CD4-positive, alpha-beta memory T cell (primary cell): ENCODE results near the gene ST6GALNAC6. TPM values are rescaled to one million over a fixed set of nuclear protein-coding genes. Genes with fewer than 3 reads are reported as not detected.
"Not testable (repeated sequence)": the region's sequence is repeated elsewhere in the genome, so short reads cannot be mapped to it uniquely, and the experiment has no call there.

Source experiments
- CTCF ChIA-PET: fragments of 350-600 bp; sonication (Branson Sonifier 250); formaldehyde crosslinking; loops from one replicate; lab custom pipeline; 2021; ENCODE audit warnings: inconsistent platforms; ENCODE audit not compliant: partially characterized antibody; lab: Charles Lee
- POLR2A ChIA-PET: fragments of 350-600 bp; sonication (Branson Sonifier 250); formaldehyde crosslinking; loops from one replicate; lab custom pipeline; 2021; ENCODE audit not compliant: partially characterized antibody; lab: Charles Lee
- DNase-seq, 5 donors: peaks; one replicate each; pipeline versions ENCODE4 v3.0.0 to v3.0.0-alpha.2; 2020 to 2022; ENCODE audit warnings: mixed read lengths in 1 of 5
- H3K27ac ChIP-seq: one replicate; pipeline ENCODE4 v1.7.0; 2013; ENCODE audit warnings: low read depth, low read length
- H3K27me3 ChIP-seq: 2 replicates; pipeline ENCODE4 v1.7.0; 2013; ENCODE audit warnings: mild to moderate bottlenecking, low read length, moderate library complexity; ENCODE audit not compliant: insufficient read depth
- H3K36me3 ChIP-seq: 2 replicates; pipeline ENCODE4 v1.7.0; 2013; ENCODE audit warnings: mild to moderate bottlenecking, low read length, moderate library complexity; ENCODE audit not compliant: insufficient read depth
- H3K4me1 ChIP-seq: 2 replicates; pipeline ENCODE4 v1.7.0; 2013; ENCODE audit warnings: mild to moderate bottlenecking, low read length, moderate library complexity; ENCODE audit not compliant: insufficient read depth
- H3K4me3 ChIP-seq, 2 donors: one replicate each; pipeline ENCODE4 v1.7.0; 2013; ENCODE audit warnings: low read length in 2 of 2, mild to moderate bottlenecking in 1 of 2
- H3K9me3 ChIP-seq, 2 donors: one replicate each; pipeline ENCODE4 v1.7.0; 2013; ENCODE audit warnings: low read length in 2 of 2, control low read depth in 1 of 2; ENCODE audit not compliant: control insufficient read depth in 1 of 2
- H3K27ac Mint-ChIP-seq, 7 donors: one replicate each; pipeline ENCODE4 v1.8.0; 2020 to 2021; ENCODE audit warnings: mixed read lengths in 7 of 7, mild to moderate bottlenecking in 6 of 7, inconsistent platforms in 3 of 7, moderate library complexity in 3 of 7
- H3K27me3 Mint-ChIP-seq, 2 donors: one replicate each; pipeline ENCODE4 v1.8.0; 2020 to 2021; ENCODE audit warnings: mixed read lengths in 2 of 2
- H3K36me3 Mint-ChIP-seq, 2 donors: one replicate each; pipeline ENCODE4 v1.8.0; 2020 to 2021; ENCODE audit warnings: mixed read lengths in 2 of 2, inconsistent platforms in 1 of 2, mild to moderate bottlenecking in 1 of 2
- H3K4me1 Mint-ChIP-seq, 4 donors: one replicate each; pipeline ENCODE4 v1.8.0; 2020 to 2021; ENCODE audit warnings: mixed read lengths in 4 of 4, mild to moderate bottlenecking in 1 of 4
- H3K4me3 Mint-ChIP-seq, 8 donors: one replicate each; pipeline ENCODE4 v1.8.0; 2020 to 2021; ENCODE audit warnings: mixed read lengths in 8 of 8, mild to moderate bottlenecking in 7 of 8, moderate library complexity in 6 of 8, inconsistent platforms in 3 of 8
- H3K9me3 Mint-ChIP-seq, 8 donors: one replicate each; pipeline ENCODE4 v1.8.0; 2020 to 2021; ENCODE audit warnings: mixed read lengths in 8 of 8, mild to moderate bottlenecking in 5 of 8, inconsistent platforms in 3 of 8, moderate library complexity in 1 of 8
- intact Hi-C: fragments of 100-400 bp; cut with micrococcal nuclease; formaldehyde crosslinking; loops from one replicate; pipeline ENCODE4 v1.15.1; 2023
- polyA plus RNA-seq, 2 donors: library from polyadenylated mRNA; unstranded; fragments of 300-500 nt; fragmentation: Illumina TruSeq; gene quantifications; one replicate each; pipeline ENCODE4 v1.2.3, GENCODE V29; 2021
- total RNA-seq, 2 experiments: library from RNA; stranded (reverse); gene quantifications; one replicate each; pipeline ENCODE4 v1.2.3, GENCODE V29; 2021

Gene ST6GALNAC6
- total and polyA plus RNA-seq, 4 experiments from 2014 or later, result 45.2 to 127 (median 85.5) TPM

DNA sequence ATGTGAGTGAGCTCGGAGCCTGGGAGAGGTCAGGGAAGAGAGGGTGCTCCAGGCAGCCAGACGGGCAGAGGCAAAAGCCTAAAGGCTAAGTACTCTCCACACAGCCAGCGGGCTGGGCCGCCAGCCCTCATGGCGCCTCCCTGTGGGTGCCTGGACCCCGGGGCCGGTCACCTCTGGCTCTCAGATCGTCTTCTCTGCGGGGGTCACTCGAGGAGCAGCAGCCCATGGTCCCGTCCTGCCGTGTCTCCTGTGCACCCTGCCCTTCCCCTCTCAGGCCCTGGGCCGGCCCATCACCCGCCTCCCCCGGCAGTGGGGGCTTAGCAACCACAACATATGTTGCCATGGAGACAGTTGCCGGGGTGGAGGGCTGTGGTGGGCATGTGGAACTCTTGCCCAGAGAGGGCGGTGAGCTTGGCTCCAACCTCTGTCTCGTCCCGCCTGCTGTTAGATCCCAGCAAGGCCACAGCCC, 26.1 kb downstream of the ST6GALNAC6 start:
- Histone ChIP-seq H3K27ac (no peak overlapping the region), H3K4me1 (peaks cover 11% of the 10 kb centered on the region), H3K4me3 (no peak overlapping the region), H3K36me3 (peaks cover 3% of the 10 kb centered on the region), H3K9me3 (no peaks in the 10 kb centered on the region), H3K27me3 (no peaks in the 10 kb centered on the region)
- Mint-ChIP-seq H3K36me3 (peaks cover 0 to 6% of the 10 kb centered on the region in 2 donors), H3K27me3 (no peaks in the 10 kb centered on the region), H3K27ac (no peak overlapping the region), H3K9me3 (no peaks in the 10 kb centered on the region), H3K4me3 (no peak overlapping the region), H3K4me1 (peaks cover 1 to 6% (median 4%) of the 10 kb centered on the region in 4 donors)
- DNase-seq, result no peak
- intact Hi-C loops, result loop anchor here (5.0 kb wide), 1 partner anchor 44 kb away; the partner anchor contains the start of gene ST6GALNAC4
- CTCF ChIA-PET, result interaction anchor here (0.7 to 2.5 kb wide), 5 partner anchors 18 to 284 kb away, joined by 3 to 11 read pairs (median 4); partner anchors contain the start of gene TOR2A
- POLR2A ChIA-PET, result interaction anchor here (0.5 to 1.2 kb wide), 3 partner anchors 8 to 426 kb away, joined by 4 to 6 read pairs (median 5); partner anchors contain the start of gene TOR2A

DNA sequence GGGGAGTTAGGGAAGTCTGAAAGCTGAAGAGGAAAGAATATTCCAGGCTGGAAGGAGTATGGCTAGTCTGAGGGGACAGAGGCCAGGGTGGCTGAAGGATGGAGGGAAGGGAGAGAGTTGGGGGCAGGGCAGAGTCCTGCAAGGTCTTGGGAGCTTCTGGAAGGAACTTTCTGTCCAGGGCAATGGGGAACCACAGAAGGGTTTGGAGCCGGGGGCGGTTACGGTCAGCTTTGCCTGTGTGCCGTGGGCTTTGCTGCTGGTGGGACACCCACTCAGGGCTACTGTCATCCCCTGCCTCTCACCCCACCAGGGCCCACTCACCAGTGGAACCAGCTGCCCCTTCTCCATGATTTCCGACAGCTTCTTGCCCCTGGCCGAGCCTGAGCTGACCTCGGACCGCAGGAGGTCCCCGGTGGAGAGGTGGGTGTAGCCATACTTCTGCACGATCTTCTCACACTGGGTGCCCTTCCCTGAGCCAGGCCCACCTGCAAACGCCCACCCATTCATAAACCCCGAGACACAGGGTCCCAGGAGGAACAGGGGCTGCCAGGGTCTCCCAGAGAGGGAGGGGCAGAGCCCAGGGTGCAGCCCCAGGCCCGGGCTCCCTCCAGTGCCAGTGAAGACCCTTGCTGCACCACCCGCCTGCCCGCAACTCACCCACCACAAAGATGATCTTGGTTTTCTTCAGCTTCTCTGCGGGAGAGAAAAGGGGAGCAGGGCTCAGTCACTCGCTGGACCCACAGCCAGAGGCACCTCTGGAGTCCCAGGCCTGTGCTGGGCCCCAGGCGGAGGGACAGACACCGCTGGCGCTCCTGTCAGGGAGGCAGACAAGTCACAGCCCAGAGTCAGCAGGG, 26.8 kb downstream of the ST6GALNAC6 start:
- peaks cover 4% of the 10 kb centered on the region for H3K4me1 ChIP-seq
- H3K4me1 Mint-ChIP-seq, result peaks cover 0 to 1% (median 0%) of the 10 kb centered on the region in 4 donors
- H3K36me3 Mint-ChIP-seq, result peaks cover 0 to 6% of the 10 kb centered on the region in 2 donors
- H3K9me3 ChIP-seq, result no peaks in the 10 kb centered on the region
- ChIA-PET POLR2A (interaction anchor here (1.2 kb wide), 1 partner anchor 7 kb away, joined by 4 read pairs; no protein-coding TSS in a partner anchor), CTCF (interaction anchor here (1.2 to 2.5 kb wide), 5 partner anchors 10 to 283 kb away, joined by 3 to 11 read pairs (median 4); partner anchors contain the start of gene TOR2A)
- no peak overlapping the region for H3K27ac ChIP-seq
- peak overlapping the region in 2 of 7 donors; percentile 50 to 69 for H3K27ac Mint-ChIP-seq
- no peaks in the 10 kb centered on the region for H3K27me3 Mint-ChIP-seq
- no peaks in the 10 kb centered on the region for H3K27me3 ChIP-seq
- H3K4me3 Mint-ChIP-seq, result no peak overlapping the region
- H3K4me3 ChIP-seq, result no peak overlapping the region
- H3K36me3 ChIP-seq, result peaks cover 5% of the 10 kb centered on the region
- DNase-seq, result no peak
- intact Hi-C loops, result loop anchor here (5.0 kb wide), 1 partner anchor 45 kb away; the partner anchor contains the start of gene ST6GALNAC4
- no peaks in the 10 kb centered on the region for H3K9me3 Mint-ChIP-seq

- H3K27me3 Mint-ChIP-seq, result no peaks in the 10 kb centered on the region
- no peak overlapping the region for H3K4me3 ChIP-seq
- no peaks in the 10 kb centered on the region for H3K27me3 ChIP-seq
- ChIA-PET POLR2A (no interaction called here), CTCF (interaction anchor here (1.2 to 5.7 kb wide), 10 partner anchors 8 to 284 kb away, joined by 3 to 47 read pairs (median 12); partner anchors contain the start of genes ST6GALNAC4 and TOR2A)
- H3K4me1 ChIP-seq, result peaks cover 4% of the 10 kb centered on the region
- no peaks in the 10 kb centered on the region for H3K4me1 Mint-ChIP-seq
- intact Hi-C loops, result loop anchor here (2.0 to 5.0 kb wide), 3 partner anchors 46 to 281 kb away; partner anchors contain the start of genes CDK9 and ST6GALNAC4
- H3K27ac Mint-ChIP-seq, result no peak overlapping the region
- peaks cover 5% of the 10 kb centered on the region for H3K36me3 ChIP-seq
- no peak for DNase-seq
- H3K4me3 Mint-ChIP-seq, result no peak overlapping the region
- no peak overlapping the region for H3K27ac ChIP-seq
- no peaks in the 10 kb centered on the region for H3K9me3 Mint-ChIP-seq
- H3K36me3 Mint-ChIP-seq, result peaks cover 0 to 6% of the 10 kb centered on the region in 2 donors
- no peaks in the 10 kb centered on the region for H3K9me3 ChIP-seq
Observed at GRCh38 chr9:127871531-127871930, 27.9 kb downstream of the ST6GALNAC6 start.

DNA sequence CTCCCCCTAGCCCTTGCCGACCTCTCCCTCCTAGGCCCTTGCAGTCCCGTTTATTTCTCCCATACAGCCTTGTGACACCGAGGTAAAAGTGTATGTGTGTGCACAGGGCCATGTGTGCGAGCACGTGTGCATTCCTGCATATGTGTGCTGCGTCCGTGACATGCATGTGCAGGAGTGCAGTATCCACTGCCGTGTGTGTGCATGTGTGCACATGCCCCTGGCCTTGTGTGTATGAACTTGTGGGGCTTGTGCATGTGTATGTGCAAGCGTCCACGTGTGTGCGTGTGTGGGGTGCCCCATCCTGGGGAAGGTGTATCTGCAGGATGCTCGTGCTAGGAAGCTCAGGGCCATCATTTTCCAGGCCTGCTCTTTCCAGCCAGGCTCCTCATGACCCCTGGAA, 28.5 kb downstream of the ST6GALNAC6 start:
- no peak overlapping the region for H3K27ac ChIP-seq
- no peaks in the 10 kb centered on the region for H3K27me3 Mint-ChIP-seq
- DNase-seq, result no peak
- ChIA-PET POLR2A (interaction anchor here (1.7 to 2.0 kb wide), 4 partner anchors 18 to 136 kb away, joined by 4 to 20 read pairs (median 7); partner anchors contain the start of gene TOR2A), CTCF (interaction anchor here (1.2 to 5.7 kb wide), 23 partner anchors 11 to 366 kb away, joined by 3 to 47 read pairs (median 11); partner anchors contain the start of genes ENG, SH2D3C, ST6GALNAC4 and ST6GALNAC6)
- H3K4me3 Mint-ChIP-seq, result no peak overlapping the region
- peaks cover 0 to 6% of the 10 kb centered on the region in 2 donors for H3K36me3 Mint-ChIP-seq
- no peak overlapping the region for H3K4me3 ChIP-seq
- peaks cover 1 to 6% (median 2%) of the 10 kb centered on the region in 4 donors for H3K4me1 Mint-ChIP-seq
- H3K9me3 Mint-ChIP-seq, result no peaks in the 10 kb centered on the region
- peaks cover 5% of the 10 kb centered on the region for H3K36me3 ChIP-seq
- peak overlapping the region in 2 of 7 donors; percentile 42 to 77 for H3K27ac Mint-ChIP-seq
- intact Hi-C loops, result loop anchor here (1.0 to 5.0 kb wide), 4 partner anchors 46 to 280 kb away; partner anchors contain the start of genes CDK9, ST6GALNAC4 and TOR2A
- no peaks in the 10 kb centered on the region for H3K9me3 ChIP-seq
- H3K27me3 ChIP-seq, result no peaks in the 10 kb centered on the region
- peaks cover 7% of the 10 kb centered on the region for H3K4me1 ChIP-seq

DNA sequence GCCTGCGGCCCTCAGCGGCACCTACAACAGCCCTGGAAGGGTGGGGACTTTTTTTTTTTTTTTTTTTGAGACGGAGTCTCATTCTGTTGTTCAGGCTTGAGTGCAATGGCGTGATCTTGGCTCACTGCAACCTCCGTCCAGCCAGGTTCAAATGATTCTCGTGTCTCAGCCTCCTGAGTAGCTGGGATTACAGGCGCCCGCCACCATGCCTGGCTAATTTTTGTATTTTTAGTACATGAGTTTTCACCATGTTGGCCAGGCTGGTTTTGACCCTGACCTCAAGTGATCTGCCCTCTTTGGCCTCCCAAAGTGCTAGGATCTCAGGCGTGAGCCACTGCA, 29.3 kb downstream of the ST6GALNAC6 start:
- H3K36me3 Mint-ChIP-seq, result not testable (repeated sequence)

GRCh38 chr9:127869310-127870152, 29.9 kb downstream of the ST6GALNAC6 start:
- peak; percentile 61 to 76 (median 63) for DNase-seq
- no peak overlapping the region for H3K4me3 Mint-ChIP-seq
- H3K9me3 Mint-ChIP-seq, result no peaks in the 10 kb centered on the region
- H3K36me3 ChIP-seq, result peaks cover 5% of the 10 kb centered on the region
- H3K27ac Mint-ChIP-seq, result peak overlapping the region in 2 of 7 donors; percentile 31 to 53
- H3K36me3 Mint-ChIP-seq, result peaks cover 1 to 9% of the 10 kb centered on the region in 2 donors
- no peak overlapping the region for H3K27ac ChIP-seq
- H3K27me3 Mint-ChIP-seq, result no peaks in the 10 kb centered on the region
- POLR2A ChIA-PET, result interaction anchor here (0.6 to 2.0 kb wide), 19 partner anchors 8 to 154 kb away, joined by 3 to 27 read pairs (median 3); partner anchors contain the start of genes CDK9, PTRH1, SH2D3C and TOR2A
- H3K9me3 ChIP-seq, result no peaks in the 10 kb centered on the region
- CTCF ChIA-PET, result interaction anchor here (0.6 to 5.7 kb wide), 54 partner anchors 8 to 381 kb away, joined by 3 to 47 read pairs (median 6); partner anchors contain the start of genes CDK9, CFAP157, ENG and SH2D3C
- no peak overlapping the region for H3K4me3 ChIP-seq
- intact Hi-C loops, result loop anchor here (1.0 to 5.0 kb wide), 5 partner anchors 48 to 279 kb away; partner anchors contain the start of genes CDK9, FPGS, ST6GALNAC4 and TOR2A
- H3K27me3 ChIP-seq, result no peaks in the 10 kb centered on the region
- H3K4me1 ChIP-seq, result peaks cover 20% of the 10 kb centered on the region
- H3K4me1 Mint-ChIP-seq, result peaks cover 13 to 20% (median 15%) of the 10 kb centered on the region in 4 donors

More for the DNA sequence above, 29.3 kb downstream of the ST6GALNAC6 start:
- H3K4me3 Mint-ChIP-seq, H3K27me3 Mint-ChIP-seq, H3K27ac ChIP-seq, H3K4me3 ChIP-seq, H3K27me3 ChIP-seq, H3K36me3 ChIP-seq, H3K9me3 ChIP-seq, H3K9me3 Mint-ChIP-seq, H3K27ac Mint-ChIP-seq, DNase-seq: not testable (repeated sequence)
- ChIA-PET CTCF (interaction anchor here (0.7 to 5.7 kb wide), 49 partner anchors 8 to 380 kb away, joined by 3 to 47 read pairs (median 6); partner anchors contain the start of genes CDK9, ENG, SH2D3C and ST6GALNAC4), POLR2A (interaction anchor here (0.6 to 2.0 kb wide), 17 partner anchors 9 to 154 kb away, joined by 3 to 27 read pairs (median 3); partner anchors contain the start of genes CDK9, PTRH1, TOR2A and TTC16)
- H3K4me1 Mint-ChIP-seq, result peaks cover 9 to 14% (median 10%) of the 10 kb centered on the region in 4 donors
- intact Hi-C loops, result loop anchor here (1.0 to 5.0 kb wide), 4 partner anchors 47 to 279 kb away; partner anchors contain the start of genes CDK9, ST6GALNAC4 and TOR2A
- H3K4me1 ChIP-seq, result peaks cover 14% of the 10 kb centered on the region
